HL-60 (cell line): Measurements from ENCODE around the gene NT5DC3.

Experiments
- GABPA ChIP-seq: IDR thresholded peaks from 2 replicates; pipeline ENCODE4 v1.6.1; 2012; ENCODE audit warnings: low read depth
- POLR2AphosphoS5 ChIP-seq: IDR thresholded peaks from 2 replicates; pipeline ENCODE4 v1.6.1; 2012; ENCODE audit warnings: low read depth
- TF ChIP-seq, protein P1 (sequence below): IDR thresholded peaks from one replicate; pipeline ENCODE4 v1.5.1; 2011; ENCODE audit warnings: low read length, control low read depth, inconsistent platforms; ENCODE audit not compliant: insufficient read depth
- TF ChIP-seq, protein P2 (sequence below): IDR thresholded peaks from 2 replicates; pipeline ENCODE4 v1.6.1; 2012; ENCODE audit warnings: low read depth; ENCODE audit not compliant: insufficient replicate concordance

DNA sequence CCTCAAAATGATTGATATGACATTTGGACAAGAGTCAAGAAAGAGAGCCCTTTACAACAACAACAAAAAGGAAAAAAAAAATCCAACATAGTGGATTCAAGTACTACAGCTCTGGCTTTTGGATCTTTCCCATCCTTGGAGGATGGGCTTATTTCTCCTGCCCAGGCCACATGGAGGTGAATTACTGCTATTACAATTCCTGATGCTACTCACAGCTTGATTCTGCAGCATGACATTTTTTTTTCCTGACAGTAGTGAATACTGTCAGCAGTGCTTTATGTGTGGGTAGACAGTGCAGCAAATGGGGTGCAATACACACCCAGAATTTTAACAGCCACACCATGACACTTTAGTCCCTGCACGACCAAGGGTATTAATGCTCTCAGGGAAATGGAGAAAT lies 46.7 kb upstream of the NT5DC3 start:
- TF ChIP-seq POLR2AphosphoS5 (no peak), GABPA (no peak)
- TF ChIP-seq, protein P1, sequence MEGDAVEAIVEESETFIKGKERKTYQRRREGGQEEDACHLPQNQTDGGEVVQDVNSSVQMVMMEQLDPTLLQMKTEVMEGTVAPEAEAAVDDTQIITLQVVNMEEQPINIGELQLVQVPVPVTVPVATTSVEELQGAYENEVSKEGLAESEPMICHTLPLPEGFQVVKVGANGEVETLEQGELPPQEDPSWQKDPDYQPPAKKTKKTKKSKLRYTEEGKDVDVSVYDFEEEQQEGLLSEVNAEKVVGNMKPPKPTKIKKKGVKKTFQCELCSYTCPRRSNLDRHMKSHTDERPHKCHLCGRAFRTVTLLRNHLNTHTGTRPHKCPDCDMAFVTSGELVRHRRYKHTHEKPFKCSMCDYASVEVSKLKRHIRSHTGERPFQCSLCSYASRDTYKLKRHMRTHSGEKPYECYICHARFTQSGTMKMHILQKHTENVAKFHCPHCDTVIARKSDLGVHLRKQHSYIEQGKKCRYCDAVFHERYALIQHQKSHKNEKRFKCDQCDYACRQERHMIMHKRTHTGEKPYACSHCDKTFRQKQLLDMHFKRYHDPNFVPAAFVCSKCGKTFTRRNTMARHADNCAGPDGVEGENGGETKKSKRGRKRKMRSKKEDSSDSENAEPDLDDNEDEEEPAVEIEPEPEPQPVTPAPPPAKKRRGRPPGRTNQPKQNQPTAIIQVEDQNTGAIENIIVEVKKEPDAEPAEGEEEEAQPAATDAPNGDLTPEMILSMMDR: no peak
- TF ChIP-seq, protein P2, sequence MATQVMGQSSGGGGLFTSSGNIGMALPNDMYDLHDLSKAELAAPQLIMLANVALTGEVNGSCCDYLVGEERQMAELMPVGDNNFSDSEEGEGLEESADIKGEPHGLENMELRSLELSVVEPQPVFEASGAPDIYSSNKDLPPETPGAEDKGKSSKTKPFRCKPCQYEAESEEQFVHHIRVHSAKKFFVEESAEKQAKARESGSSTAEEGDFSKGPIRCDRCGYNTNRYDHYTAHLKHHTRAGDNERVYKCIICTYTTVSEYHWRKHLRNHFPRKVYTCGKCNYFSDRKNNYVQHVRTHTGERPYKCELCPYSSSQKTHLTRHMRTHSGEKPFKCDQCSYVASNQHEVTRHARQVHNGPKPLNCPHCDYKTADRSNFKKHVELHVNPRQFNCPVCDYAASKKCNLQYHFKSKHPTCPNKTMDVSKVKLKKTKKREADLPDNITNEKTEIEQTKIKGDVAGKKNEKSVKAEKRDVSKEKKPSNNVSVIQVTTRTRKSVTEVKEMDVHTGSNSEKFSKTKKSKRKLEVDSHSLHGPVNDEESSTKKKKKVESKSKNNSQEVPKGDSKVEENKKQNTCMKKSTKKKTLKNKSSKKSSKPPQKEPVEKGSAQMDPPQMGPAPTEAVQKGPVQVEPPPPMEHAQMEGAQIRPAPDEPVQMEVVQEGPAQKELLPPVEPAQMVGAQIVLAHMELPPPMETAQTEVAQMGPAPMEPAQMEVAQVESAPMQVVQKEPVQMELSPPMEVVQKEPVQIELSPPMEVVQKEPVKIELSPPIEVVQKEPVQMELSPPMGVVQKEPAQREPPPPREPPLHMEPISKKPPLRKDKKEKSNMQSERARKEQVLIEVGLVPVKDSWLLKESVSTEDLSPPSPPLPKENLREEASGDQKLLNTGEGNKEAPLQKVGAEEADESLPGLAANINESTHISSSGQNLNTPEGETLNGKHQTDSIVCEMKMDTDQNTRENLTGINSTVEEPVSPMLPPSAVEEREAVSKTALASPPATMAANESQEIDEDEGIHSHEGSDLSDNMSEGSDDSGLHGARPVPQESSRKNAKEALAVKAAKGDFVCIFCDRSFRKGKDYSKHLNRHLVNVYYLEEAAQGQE: no peak
